Osteocyte (in vitro differentiated cells): Measurements from ENCODE around the gene PEPD. TPM values are rescaled to one million over a fixed set of nuclear protein-coding genes. Genes with fewer than 3 reads are reported as not detected.

Experiments used
- DNase-seq: peaks from one replicate; pipeline ENCODE4 v3.0.0; 2021; ENCODE audit warnings: mixed read lengths; ENCODE audit not compliant: unreplicated experiment; ENCODE audit errors: extremely low spot score
- H3K27ac Mint-ChIP-seq: one replicate; pipeline ENCODE4 v1.8.0; 2021; ENCODE audit warnings: mild to moderate bottlenecking, mixed read lengths; ENCODE audit not compliant: unreplicated experiment
- H3K27me3 Mint-ChIP-seq: one replicate; pipeline ENCODE4 v1.8.0; 2021; ENCODE audit warnings: mixed read lengths; ENCODE audit not compliant: unreplicated experiment
- H3K36me3 Mint-ChIP-seq: one replicate; pipeline ENCODE4 v1.8.0; 2021; ENCODE audit warnings: mixed read lengths; ENCODE audit not compliant: unreplicated experiment
- H3K4me1 Mint-ChIP-seq: one replicate; pipeline ENCODE4 v1.8.0; 2021; ENCODE audit warnings: mixed read lengths; ENCODE audit not compliant: unreplicated experiment
- H3K4me3 Mint-ChIP-seq: one replicate; pipeline ENCODE4 v1.8.0; 2021; ENCODE audit warnings: mild to moderate bottlenecking, moderate library complexity, mixed read lengths; ENCODE audit not compliant: unreplicated experiment
- H3K9me3 Mint-ChIP-seq: one replicate; pipeline ENCODE4 v1.8.0; 2021; ENCODE audit warnings: mixed read lengths; ENCODE audit not compliant: unreplicated experiment
- CTCF ChIP-seq: fragments of 200-600 bp; sonication (generic); IDR thresholded peaks from 2 replicates; pipeline ENCODE4 v1.5.0; 2021; ENCODE audit warnings: antibody characterized with exemption, mild to moderate bottlenecking, moderate library complexity
- total RNA-seq: library from RNA; stranded (reverse); gene quantifications from 2 replicates; pipeline ENCODE4 v1.2.1, GENCODE V29; 2021

PEPD gene
- total RNA-seq, 1 donor from 2014 or later, result 106 TPM

- Mint-ChIP-seq H3K4me3 (no peak overlapping the region), H3K27ac (no peak overlapping the region), H3K27me3 (peaks cover 3% of the 10 kb centered on the region), H3K4me1 (peaks cover 10% of the 10 kb centered on the region), H3K36me3 (no peaks in the 10 kb centered on the region), H3K9me3 (no peaks in the 10 kb centered on the region)
- DNase-seq, result no peak
- TF ChIP-seq CTCF, result no peak
Observed at GRCh38 chr19:33427801-33428626, 93.6 kb downstream of the PEPD start.

- H3K27ac Mint-ChIP-seq, result no peak overlapping the region
- no peak overlapping the region for H3K4me3 Mint-ChIP-seq
- no peak for DNase-seq
- H3K9me3 Mint-ChIP-seq, result no peaks in the 10 kb centered on the region
- H3K36me3 Mint-ChIP-seq, result no peaks in the 10 kb centered on the region
- no peak for TF ChIP-seq CTCF
- H3K4me1 Mint-ChIP-seq, result peaks cover 5% of the 10 kb centered on the region
- H3K27me3 Mint-ChIP-seq, result peaks cover 3% of the 10 kb centered on the region
Observed at GRCh38 chr19:33426621-33427361, 94.8 kb downstream of the PEPD start.

GRCh38 chr19:33424181-33424580 lies 97.4 kb downstream of the PEPD start:
- Mint-ChIP-seq H3K27ac (no peak overlapping the region), H3K4me3 (no peak overlapping the region), H3K4me1 (no peaks in the 10 kb centered on the region), H3K27me3 (no peaks in the 10 kb centered on the region), H3K36me3 (no peaks in the 10 kb centered on the region), H3K9me3 (no peaks in the 10 kb centered on the region)
- no peak for TF ChIP-seq CTCF
- no peak for DNase-seq

- Mint-ChIP-seq H3K4me1 (no peaks in the 10 kb centered on the region), H3K27me3 (no peaks in the 10 kb centered on the region), H3K4me3 (no peak overlapping the region), H3K36me3 (no peaks in the 10 kb centered on the region), H3K27ac (no peak overlapping the region), H3K9me3 (no peaks in the 10 kb centered on the region)
- TF ChIP-seq CTCF, result no peak
- DNase-seq, result no peak
Observed at GRCh38 chr19:33422369-33423180, 99.0 kb downstream of the PEPD start.
